SK-N-SH (cell line): ENCODE measurements around the gene RGS9.

Source experiments
- CHD2 ChIP-seq: fragments of 150-350 bp; IDR thresholded peaks from 2 replicates; pipeline ENCODE4 v1.6.1; 2018; ENCODE audit warnings: low read length; ENCODE audit not compliant: partially characterized antibody
- CTCF ChIP-seq: fragments of 200-600 bp; sonication (generic); IDR thresholded peaks from 2 replicates; pipeline ENCODE4 v1.6.1; 2017; ENCODE audit warnings: antibody characterized with exemption, mild to moderate bottlenecking, moderate library complexity
- EP300 ChIP-seq, 2 experiments: IDR thresholded peaks; 2 replicates each; pipeline versions ENCODE4 v1.4.0 to v1.6.1; 2012; ENCODE audit warnings: borderline replicate concordance in 1 of 2, low read depth in 1 of 2, low read length in 1 of 2
- SMC3 ChIP-seq: IDR thresholded peaks from 2 replicates; pipeline ENCODE4 v1.6.1; 2012; ENCODE audit warnings: low read depth, low read length, improper control_type of control experiment
- USF2 ChIP-seq: fragments of 150-350 bp; IDR thresholded peaks from 2 replicates; pipeline ENCODE4 v1.6.1; 2017; ENCODE audit warnings: antibody characterized with exemption, low read length, low read depth, borderline replicate concordance
- ZBTB33 ChIP-seq: IDR thresholded peaks from 2 replicates; pipeline ENCODE4 v1.4.0; 2012; ENCODE audit warnings: low read depth, borderline replicate concordance

- no peak for TF ChIP-seq USF2
- no peak for TF ChIP-seq CTCF
- TF ChIP-seq SMC3: no peak
- no peak for TF ChIP-seq CHD2
- TF ChIP-seq EP300 (IDR thresholded peaks at IDR 0.05; ENCODE audit: borderline replicate concordance in 1 of 2, low read depth in 1 of 2, low read length in 1 of 2): no peak
- no peak for TF ChIP-seq ZBTB33
These were observed 19.8 kb downstream of the RGS9 start for GRCh38 chr17:65156835-65157565.
